HepG2 (cell line): ENCODE data around the gene MTFP1. TPM values are rescaled to one million over a fixed set of nuclear protein-coding genes. Genes with fewer than 3 reads are reported as not detected.

Experiments used
- HDAC1 ChIP-seq: sonication (generic); formaldehyde crosslinking; IDR thresholded peaks from 2 replicates; pipeline ENCODE4 v1.5.1; 2020; ENCODE audit warnings: mild to moderate bottlenecking, missing genetic modification reagents
- HMG20A ChIP-seq: IDR thresholded peaks from 2 replicates; pipeline ENCODE4 v1.6.1; 2016; ENCODE audit warnings: borderline replicate concordance
- RERE ChIP-seq: IDR thresholded peaks from 2 replicates; pipeline ENCODE4 v1.6.1; 2016; ENCODE audit warnings: low read depth, missing genetic modification reagents, missing compliant biosample characterization
- SNAI1 ChIP-seq: sonication (generic); formaldehyde crosslinking; IDR thresholded peaks from 2 replicates; pipeline ENCODE4 v1.5.0; 2020; ENCODE audit warnings: mild to moderate bottlenecking, missing genetic modification reagents, borderline replicate concordance
- STAG1 ChIP-seq: sonication (generic); formaldehyde crosslinking; IDR thresholded peaks from 2 replicates; pipeline ENCODE4 v1.4.0; 2020; ENCODE audit warnings: missing genetic modification reagents
- TAF1 ChIP-seq: sonication (generic); formaldehyde crosslinking; IDR thresholded peaks from 2 replicates; pipeline ENCODE4 v1.4.0; 2020; ENCODE audit warnings: missing genetic modification reagents
- TBX2 ChIP-seq: sonication (generic); formaldehyde crosslinking; IDR thresholded peaks from 2 replicates; pipeline ENCODE4 v1.5.0; 2020; ENCODE audit warnings: missing genetic modification reagents, mild to moderate bottlenecking, borderline replicate concordance
- ZNF646 ChIP-seq: sonication (generic); formaldehyde crosslinking; IDR thresholded peaks from 2 replicates; pipeline ENCODE4 v1.9.0; 2021; ENCODE audit warnings: mild to moderate bottlenecking, missing genetic modification reagents
- ZNF800 ChIP-seq: sonication (generic); formaldehyde crosslinking; IDR thresholded peaks from 2 replicates; pipeline ENCODE4 v1.4.0; 2020; ENCODE audit warnings: missing genetic modification reagents
- polyA plus RNA-seq, 8 experiments: library from polyadenylated mRNA; depleted of rRNA in 3 of 8; stranded (reverse) in 7 of 8; unstranded in 1 of 8; fragments of >200 nt; fragmentation: Illumina TruSeq in 4 of 8; extraction: Trizol in 4 of 8; gene quantifications; 2 replicates each; pipeline versions ENCODE4 v1.2.1 to v1.2.3, GENCODE V29; 2011 to 2016; ENCODE audit warnings: low read depth in 4 of 8, missing spikeins in 1 of 8, mixed read lengths in 1 of 8; ENCODE audit not compliant: insufficient read depth in 1 of 8
- total RNA-seq, 5 experiments: library from RNA; depleted of rRNA; stranded (reverse); fragments of >200 nt; fragmentation: Illumina TruSeq; extraction: Trizol; gene quantifications; 2 replicates each; pipeline ENCODE4 v1.2.3, GENCODE V29; 2016; ENCODE audit warnings: low read depth in 1 of 5

MTFP1 gene
- total and polyA plus RNA-seq, 2 of the 13 experiments (the other 11 are each of a cell fraction or from before 2014, with no cell fraction given): 29.5 to 45.6 TPM

- TF ChIP-seq ZNF646 (CRISPR knock-in tag): no peak
- 0 out of 2 replicates have a peak, but pooled peaks have one; percentile 58 for TF ChIP-seq TBX2 (CRISPR knock-in tag)
- TF ChIP-seq RERE (CRISPR knock-in tag): no peak
- TF ChIP-seq SNAI1 (CRISPR knock-in tag): no peak
- TF ChIP-seq TAF1 (CRISPR knock-in tag): no peak
- TF ChIP-seq ZNF800 (CRISPR knock-in tag): no peak
- TF ChIP-seq HDAC1 (CRISPR knock-in tag): no peak; the same call in 1 of the 2 replicates
- no peak for TF ChIP-seq STAG1 (CRISPR knock-in tag)
- TF ChIP-seq HMG20A (CRISPR knock-in tag): no peak
Observed at GRCh38 chr22:30396871-30397655, 28.5 kb upstream of the MTFP1 start, which contains the start of gene SEC14L2 (continued).
